CD4-positive, CD25-positive, alpha-beta regulatory T cell (primary cell): ENCODE measurements around the gene NAALADL2. TPM values are rescaled to one million over a fixed set of nuclear protein-coding genes. Genes with fewer than 3 reads are reported as not detected.

Experiments
- ATAC-seq, 2 donors: fragments of 150-1000 bp; cut with Tn5 transposase; one replicate each; pipeline ENCODE4 v1.10.0; 2021; ENCODE audit warnings: low read depth in 2 of 2, moderate number of reproducible peaks in 2 of 2, moderate library complexity in 1 of 2
- DNase-seq, 3 donors: peaks; one replicate each; pipeline versions ENCODE4 v3.0.0 to v3.0.0-alpha.2; 2012 to 2022; ENCODE audit warnings: mixed read lengths in 1 of 3
- H3K27ac ChIP-seq: one replicate; pipeline ENCODE4 v1.7.0; 2013; ENCODE audit warnings: mild to moderate bottlenecking, low read length; ENCODE audit not compliant: insufficient read depth, poor library complexity, severe bottlenecking
- H3K27me3 ChIP-seq: one replicate; pipeline ENCODE4 v1.7.0; 2013; ENCODE audit warnings: low read length; ENCODE audit not compliant: control insufficient read depth, insufficient read depth
- H3K36me3 ChIP-seq: one replicate; pipeline ENCODE4 v1.7.0; 2013; ENCODE audit warnings: mild to moderate bottlenecking, low read length, moderate library complexity; ENCODE audit not compliant: control insufficient read depth, insufficient read depth
- H3K4me1 ChIP-seq: 2 replicates; pipeline ENCODE4 v1.7.0; 2013; ENCODE audit warnings: mild to moderate bottlenecking, low read length; ENCODE audit not compliant: insufficient read depth, control insufficient read depth, poor library complexity, severe bottlenecking
- H3K4me3 ChIP-seq: one replicate; pipeline ENCODE4 v1.7.0; 2013; ENCODE audit warnings: low read depth, mild to moderate bottlenecking, low read length, moderate library complexity
- H3K9me3 ChIP-seq, 2 experiments: 1 replicate in 1 of 2; 2 replicates in 1 of 2; pipeline ENCODE4 v1.7.0; 2013; ENCODE audit warnings: low read length in 2 of 2, mild to moderate bottlenecking in 1 of 2, moderate library complexity in 1 of 2; ENCODE audit not compliant: control insufficient read depth in 2 of 2
- H3K27ac Mint-ChIP-seq, 3 donors: one replicate each; pipeline ENCODE4 v1.8.0; 2020 to 2022; ENCODE audit warnings: mild to moderate bottlenecking in 3 of 3, mixed read lengths in 3 of 3, moderate library complexity in 2 of 3
- H3K27me3 Mint-ChIP-seq: one replicate; pipeline ENCODE4 v1.8.0; 2022; ENCODE audit warnings: mild to moderate bottlenecking, mixed read lengths
- H3K36me3 Mint-ChIP-seq: one replicate; pipeline ENCODE4 v1.8.0; 2020; ENCODE audit warnings: mixed read lengths
- H3K4me1 Mint-ChIP-seq, 4 donors: one replicate each; pipeline ENCODE4 v1.8.0; 2020 to 2022; ENCODE audit warnings: mixed read lengths in 4 of 4, mild to moderate bottlenecking in 1 of 4
- H3K4me3 Mint-ChIP-seq, 4 donors: one replicate each; pipeline ENCODE4 v1.8.0; 2020 to 2022; ENCODE audit warnings: mild to moderate bottlenecking in 4 of 4, mixed read lengths in 4 of 4, moderate library complexity in 3 of 4
- H3K9me3 Mint-ChIP-seq, 7 donors: one replicate each; pipeline ENCODE4 v1.8.0; 2020 to 2022; ENCODE audit warnings: mixed read lengths in 7 of 7, mild to moderate bottlenecking in 3 of 7, moderate library complexity in 2 of 7
- polyA plus RNA-seq, 4 donors: library from polyadenylated mRNA; unstranded; fragments of 300-500 nt; fragmentation: Illumina TruSeq; gene quantifications; one replicate each; pipeline ENCODE4 v1.2.3, GENCODE V29; 2021
- total RNA-seq: library from RNA; stranded (reverse); gene quantifications from one replicate; pipeline ENCODE4 v1.2.3, GENCODE V29; 2022

The NAALADL2 gene
- total and polyA plus RNA-seq, 5 donors from 2014 or later: not detected

- H3K4me1 Mint-ChIP-seq: no peaks in the 10 kb centered on the region
- H3K27ac ChIP-seq: no peak overlapping the region
- no peaks in the 10 kb centered on the region for H3K36me3 Mint-ChIP-seq
- no peak for ATAC-seq
- no peaks in the 10 kb centered on the region for H3K36me3 ChIP-seq
- no peaks in the 10 kb centered on the region for H3K27me3 ChIP-seq
- no peak overlapping the region for H3K4me3 Mint-ChIP-seq
- no peak overlapping the region for H3K27ac Mint-ChIP-seq
- peaks cover 0 to 16% (median 4%) of the 10 kb centered on the region in 7 donors for H3K9me3 Mint-ChIP-seq
- peaks cover 0 to 4% of the 10 kb centered on the region in 2 experiments for H3K9me3 ChIP-seq
- H3K27me3 Mint-ChIP-seq: no peaks in the 10 kb centered on the region
- DNase-seq: no peak
- H3K4me3 ChIP-seq: no peak overlapping the region
- H3K4me1 ChIP-seq: no peaks in the 10 kb centered on the region
Measured at GRCh38 chr3:175679568-175679967, 820.4 kb downstream of the NAALADL2 start.

GRCh38 chr3:175692256-175692655, 833.1 kb downstream of the NAALADL2 start:
- no peaks in the 10 kb centered on the region for H3K27me3 Mint-ChIP-seq
- no peaks in the 10 kb centered on the region for H3K36me3 Mint-ChIP-seq
- no peaks in the 10 kb centered on the region for H3K4me1 ChIP-seq
- no peaks in the 10 kb centered on the region for H3K36me3 ChIP-seq
- no peak overlapping the region for H3K27ac ChIP-seq
- H3K4me3 ChIP-seq: no peak overlapping the region
- H3K9me3 Mint-ChIP-seq: peaks cover 0 to 12% (median 0%) of the 10 kb centered on the region in 7 donors
- no peak overlapping the region for H3K27ac Mint-ChIP-seq
- no peaks in the 10 kb centered on the region for H3K4me1 Mint-ChIP-seq
- ATAC-seq (no peak), DNase-seq (no peak)
- H3K9me3 ChIP-seq: no peaks in the 10 kb centered on the region
- no peak overlapping the region for H3K4me3 Mint-ChIP-seq
- H3K27me3 ChIP-seq: no peaks in the 10 kb centered on the region

- Mint-ChIP-seq H3K9me3 (peaks cover 0 to 12% (median 0%) of the 10 kb centered on the region in 7 donors), H3K27ac (no peak overlapping the region), H3K4me1 (no peaks in the 10 kb centered on the region), H3K36me3 (no peaks in the 10 kb centered on the region), H3K27me3 (no peaks in the 10 kb centered on the region), H3K4me3 (no peak overlapping the region)
- no peak for DNase-seq
- Histone ChIP-seq H3K27me3 (no peaks in the 10 kb centered on the region), H3K36me3 (no peaks in the 10 kb centered on the region), H3K4me3 (no peak overlapping the region), H3K4me1 (no peaks in the 10 kb centered on the region), H3K9me3 (no peaks in the 10 kb centered on the region), H3K27ac (no peak overlapping the region)
- no peak for ATAC-seq
Measured at GRCh38 chr3:175695251-175695650, 836.1 kb downstream of the NAALADL2 start.

GRCh38 chr3:175702956-175703355, 843.8 kb downstream of the NAALADL2 start:
- DNase-seq: no peak
- Mint-ChIP-seq H3K27ac (no peak overlapping the region), H3K9me3 (peaks cover 0 to 7% (median 4%) of the 10 kb centered on the region in 7 donors), H3K4me1 (no peaks in the 10 kb centered on the region), H3K4me3 (no peak overlapping the region), H3K27me3 (no peaks in the 10 kb centered on the region), H3K36me3 (no peaks in the 10 kb centered on the region)
- ATAC-seq: no peak
- H3K27me3 ChIP-seq: no peaks in the 10 kb centered on the region
- H3K4me1 ChIP-seq: no peaks in the 10 kb centered on the region
- no peaks in the 10 kb centered on the region for H3K36me3 ChIP-seq
- H3K4me3 ChIP-seq: no peak overlapping the region
- H3K27ac ChIP-seq: no peak overlapping the region
- no peaks in the 10 kb centered on the region for H3K9me3 ChIP-seq

GRCh38 chr3:175704366-175705055, 845.4 kb downstream of the NAALADL2 start:
- no peak overlapping the region for H3K4me3 ChIP-seq
- no peaks in the 10 kb centered on the region for H3K4me1 ChIP-seq
- peaks cover 0 to 9% (median 4%) of the 10 kb centered on the region in 7 donors for H3K9me3 Mint-ChIP-seq
- no peaks in the 10 kb centered on the region for H3K36me3 Mint-ChIP-seq
- H3K27me3 ChIP-seq: no peaks in the 10 kb centered on the region
- H3K27me3 Mint-ChIP-seq: no peaks in the 10 kb centered on the region
- H3K36me3 ChIP-seq: no peaks in the 10 kb centered on the region
- no peak overlapping the region for H3K27ac ChIP-seq
- no peak overlapping the region for H3K27ac Mint-ChIP-seq
- ATAC-seq: no peak
- H3K9me3 ChIP-seq: no peaks in the 10 kb centered on the region
- H3K4me1 Mint-ChIP-seq: no peaks in the 10 kb centered on the region
- H3K4me3 Mint-ChIP-seq: no peak overlapping the region
- DNase-seq: no peak

- Mint-ChIP-seq H3K27me3 (no peaks in the 10 kb centered on the region), H3K4me1 (no peaks in the 10 kb centered on the region), H3K9me3 (peaks cover 0 to 11% (median 3%) of the 10 kb centered on the region in 7 donors), H3K27ac (no peak overlapping the region), H3K36me3 (no peaks in the 10 kb centered on the region), H3K4me3 (no peak overlapping the region)
- Histone ChIP-seq H3K4me1 (no peaks in the 10 kb centered on the region), H3K27me3 (no peaks in the 10 kb centered on the region), H3K4me3 (no peak overlapping the region), H3K27ac (no peak overlapping the region), H3K36me3 (no peaks in the 10 kb centered on the region), H3K9me3 (peaks cover 0 to 2% of the 10 kb centered on the region in 2 experiments)
- ATAC-seq: no peak
- no peak for DNase-seq
Measured at GRCh38 chr3:175713268-175713667, 854.1 kb downstream of the NAALADL2 start.

- H3K9me3 Mint-ChIP-seq: peaks cover 0 to 15% (median 1%) of the 10 kb centered on the region in 7 donors
- Histone ChIP-seq H3K27ac (no peak overlapping the region), H3K9me3 (peaks cover 0 to 2% of the 10 kb centered on the region in 2 experiments), H3K36me3 (no peaks in the 10 kb centered on the region), H3K4me1 (no peaks in the 10 kb centered on the region), H3K4me3 (no peak overlapping the region), H3K27me3 (no peaks in the 10 kb centered on the region)
- H3K4me3 Mint-ChIP-seq: no peak overlapping the region
- no peak overlapping the region for H3K27ac Mint-ChIP-seq
- H3K4me1 Mint-ChIP-seq: no peaks in the 10 kb centered on the region
- no peaks in the 10 kb centered on the region for H3K27me3 Mint-ChIP-seq
- H3K36me3 Mint-ChIP-seq: no peaks in the 10 kb centered on the region
- no peak for ATAC-seq
- DNase-seq: no peak
Measured at GRCh38 chr3:175716446-175716845, 857.3 kb downstream of the NAALADL2 start.

- Mint-ChIP-seq H3K27me3 (no peaks in the 10 kb centered on the region), H3K36me3 (no peaks in the 10 kb centered on the region)
- no peak for DNase-seq
Measured at GRCh38 chr3:175726228-175726627, 867.1 kb downstream of the NAALADL2 start.

More at GRCh38 chr3:175726228-175726627, 867.1 kb downstream of the NAALADL2 start:
- Histone ChIP-seq H3K36me3 (no peaks in the 10 kb centered on the region), H3K4me3 (no peak overlapping the region), H3K9me3 (no peaks in the 10 kb centered on the region), H3K27ac (no peak overlapping the region), H3K4me1 (no peaks in the 10 kb centered on the region), H3K27me3 (no peaks in the 10 kb centered on the region)
- Mint-ChIP-seq H3K27ac (no peak overlapping the region), H3K4me3 (no peak overlapping the region), H3K9me3 (peaks cover 0 to 8% (median 3%) of the 10 kb centered on the region in 7 donors), H3K4me1 (no peaks in the 10 kb centered on the region)
- ATAC-seq: no peak
